Cardiac ventricle fibroblast (primary cell): ENCODE measurements around the gene RRAGA. TPM values are rescaled to one million over a fixed set of nuclear protein-coding genes. Genes with fewer than 3 reads are reported as not detected.

ENCODE experiments used
- total RNA-seq: library from RNA; depleted of rRNA; stranded (reverse); fragments of >200 nt; gene quantifications from 2 replicates; pipeline ENCODE4 v1.2.3, GENCODE V29; 2015

RRAGA gene, protein sequence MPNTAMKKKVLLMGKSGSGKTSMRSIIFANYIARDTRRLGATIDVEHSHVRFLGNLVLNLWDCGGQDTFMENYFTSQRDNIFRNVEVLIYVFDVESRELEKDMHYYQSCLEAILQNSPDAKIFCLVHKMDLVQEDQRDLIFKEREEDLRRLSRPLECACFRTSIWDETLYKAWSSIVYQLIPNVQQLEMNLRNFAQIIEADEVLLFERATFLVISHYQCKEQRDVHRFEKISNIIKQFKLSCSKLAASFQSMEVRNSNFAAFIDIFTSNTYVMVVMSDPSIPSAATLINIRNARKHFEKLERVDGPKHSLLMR
- total RNA-seq: 72.1 and 83.9 TPM in 2 replicates

DNA sequence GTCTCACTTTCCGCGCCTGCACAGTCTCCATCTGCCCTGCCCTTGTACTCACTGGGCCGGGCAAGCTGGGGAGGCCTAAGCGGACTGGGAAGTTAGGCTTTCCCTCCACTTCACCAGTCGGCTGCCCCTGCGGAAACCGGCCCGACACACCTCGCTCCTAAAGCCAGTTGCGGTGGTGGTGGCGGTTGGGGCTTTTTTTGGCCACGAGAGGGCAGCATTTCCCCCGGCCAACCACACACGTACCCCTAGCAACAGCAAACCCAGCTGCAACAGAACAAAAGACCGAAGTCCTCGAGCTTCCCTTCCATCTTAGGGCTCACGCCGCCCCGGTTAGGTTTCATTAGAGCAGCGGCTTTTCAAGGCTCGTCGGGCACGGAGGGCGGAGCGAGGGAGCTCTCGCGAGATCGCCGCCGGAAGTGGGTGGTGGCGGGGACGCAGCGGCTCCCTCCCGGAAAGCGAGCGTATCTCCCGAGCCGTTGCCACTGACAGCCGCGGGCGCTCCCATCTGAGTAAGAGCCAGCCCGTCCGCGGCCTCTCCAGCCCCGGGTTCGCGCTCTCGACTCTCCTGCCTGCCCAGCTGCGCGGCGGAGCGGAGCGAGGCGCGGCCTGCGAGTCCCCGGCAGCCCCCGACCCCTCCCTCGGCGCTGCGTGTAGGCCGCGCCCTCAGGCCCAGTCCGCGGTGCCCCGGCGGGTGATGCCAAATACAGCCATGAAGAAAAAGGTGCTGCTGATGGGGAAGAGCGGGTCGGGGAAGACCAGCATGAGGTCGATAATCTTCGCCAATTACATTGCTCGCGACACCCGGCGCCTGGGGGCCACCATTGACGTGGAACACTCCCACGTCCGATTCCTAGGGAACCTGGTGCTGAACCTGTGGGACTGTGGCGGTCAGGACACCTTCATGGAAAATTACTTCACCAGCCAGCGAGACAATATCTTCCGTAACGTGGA lies at the start of gene RRAGA:
RRAGA (plus strand) TSS at position 462 of the 951 bp plus-strand sequence; CDS start at position 695, 233 bp downstream.

DNA sequence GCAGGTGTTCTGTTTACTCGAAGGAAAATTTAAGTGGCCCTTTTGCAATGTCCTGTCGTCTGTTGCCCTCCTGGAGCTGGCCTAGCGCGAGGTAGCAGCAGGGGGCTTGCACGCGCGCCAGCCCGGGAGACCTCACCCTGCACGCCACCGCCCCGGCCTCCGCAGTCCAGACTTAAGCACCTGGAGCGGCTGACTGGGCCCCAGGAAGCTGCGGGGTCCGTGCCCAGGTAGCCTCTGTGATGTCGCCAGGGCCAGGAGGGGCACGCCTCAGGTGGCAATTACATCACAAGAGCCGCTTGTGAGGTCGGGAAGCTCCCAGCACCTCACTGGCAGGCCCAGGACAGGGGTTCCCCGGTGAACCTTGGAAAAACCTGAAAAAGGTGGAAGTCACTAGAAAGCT lies 16.2 kb upstream of the RRAGA start, which contains the start of gene SAXO1:
SAXO1 (minus strand) TSS at position 195 of the 400 bp plus-strand sequence. CDS start 301 bp downstream, outside the sequence.

Other genes starting within 250 kb of the RRAGA start
- 0.20 and 3.6 TPM in 2 replicates for gene SAXO1, start 16.2 kb upstream of the RRAGA start, total RNA-seq
- 6.1 and 13.6 TPM in 2 replicates for gene HAUS6, start 53.5 kb downstream of the RRAGA start, total RNA-seq
- gene PLIN2, start 78.1 kb downstream of the RRAGA start, total RNA-seq: 390 and 404 TPM in 2 replicates
- gene DENND4C, start 181.3 kb downstream of the RRAGA start, total RNA-seq: 26.6 and 33.0 TPM in 2 replicates